ENCODE data around the gene DPM2.

The DPM2 gene

GRCh38 chr9:127924736-127925444 lies 12.8 kb downstream of the DPM2 start:
- ChIA-PET CTCF (interaction anchor here (0.8 to 6.7 kb wide), 3 partner anchors 18 to 190 kb away, joined by 3 to 52 read pairs (median 5); partner anchors contain the start of gene TOR2A), POLR2A (interaction anchor here (1.0 kb wide), 1 partner anchor 8 kb away, joined by 4 read pairs; the partner anchor contains the start of gene ST6GALNAC4)
- TF ChIP-seq CTCF (IDR thresholded peaks at IDR 0.05; ENCODE audit: control extremely low read depth, extremely low read depth, low read depth, missing control alignments): no peak
- DNase-seq (ENCODE audit: extremely low spot score): no peak

DNA sequence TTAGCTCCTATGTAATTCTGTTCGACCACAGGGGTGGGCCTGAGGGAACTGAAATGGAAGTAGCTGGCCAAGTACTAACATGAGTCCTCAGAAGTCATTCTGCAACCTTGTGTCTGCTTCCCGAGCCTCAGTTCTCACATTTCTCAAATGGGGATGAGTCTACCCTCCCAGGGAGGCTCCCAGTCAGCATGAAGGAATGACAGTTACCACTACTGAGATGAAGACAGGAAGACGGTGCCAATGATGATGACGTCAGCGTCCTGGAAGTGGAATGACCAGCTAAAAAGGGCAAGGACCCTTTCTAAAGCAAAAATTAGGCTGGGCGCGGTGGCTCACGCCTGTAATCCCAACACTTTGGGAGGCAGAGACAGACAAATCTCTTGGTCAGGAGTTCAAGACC lies 13.9 kb downstream of the DPM2 start:
- CTCF ChIA-PET: interaction anchor here (1.3 to 6.7 kb wide), 8 partner anchors 10 to 335 kb away, joined by 3 to 52 read pairs (median 11); partner anchors contain the start of genes CDK9 and TOR2A
- POLR2A ChIA-PET: no interaction called here

DNA sequence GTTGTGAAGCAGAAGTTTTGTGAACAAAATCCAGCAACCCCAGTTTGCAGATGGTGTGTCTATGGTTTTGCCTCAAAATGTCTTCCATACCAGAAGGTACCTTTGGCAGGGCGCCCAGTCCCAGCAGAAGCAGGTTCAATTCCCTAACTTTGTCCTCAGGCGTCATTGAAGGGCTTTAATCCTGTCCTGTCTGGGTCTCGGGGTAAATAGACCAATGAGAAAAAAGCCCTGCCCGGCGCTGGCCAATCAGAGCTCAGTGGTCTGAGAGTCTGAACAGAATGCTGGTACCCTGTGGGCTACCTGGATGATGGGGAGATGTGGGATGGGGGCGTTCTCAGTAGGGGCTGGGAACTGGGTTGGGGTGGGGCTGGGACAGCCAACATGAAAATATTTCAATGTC lies 14.6 kb downstream of the DPM2 start:
- DNase-seq (ENCODE audit: extremely low spot score): no peak
- CTCF ChIA-PET: interaction anchor here (1.3 to 6.7 kb wide), 14 partner anchors 7 to 334 kb away, joined by 3 to 52 read pairs (median 10); partner anchors contain the start of genes CDK9, PIP5KL1, PTRH1 and ST6GALNAC6
- TF ChIP-seq CTCF (IDR thresholded peaks at IDR 0.05; ENCODE audit: control extremely low read depth, extremely low read depth, low read depth, missing control alignments): no peak
- POLR2A ChIA-PET: interaction anchor here (0.6 kb wide), 2 partner anchors 8 to 32 kb away, joined by 3 to 4 read pairs; no protein-coding TSS in a partner anchor

More for the DNA sequence above, 13.9 kb downstream of the DPM2 start:
- DNase-seq (ENCODE audit: extremely low spot score): no peak
- no peak for TF ChIP-seq CTCF (IDR thresholded peaks at IDR 0.05; ENCODE audit: control extremely low read depth, extremely low read depth, low read depth, missing control alignments)

- ChIA-PET POLR2A (no interaction called here), CTCF (interaction anchor here (0.5 to 6.7 kb wide), 59 partner anchors 8 to 561 kb away, joined by 3 to 52 read pairs (median 4); partner anchors contain the start of genes AK1, ENG, PIP5KL1 and PTRH1)
- DNase-seq (ENCODE audit: extremely low spot score): peak; percentile 86
- peak; percentile 95 for TF ChIP-seq CTCF (IDR thresholded peaks at IDR 0.05; ENCODE audit: control extremely low read depth, extremely low read depth, low read depth, missing control alignments)
Observed at GRCh38 chr9:127921557-127922120, 16.0 kb downstream of the DPM2 start.

GRCh38 chr9:127920794-127921193 lies 16.9 kb downstream of the DPM2 start:
- no peak for TF ChIP-seq CTCF (IDR thresholded peaks at IDR 0.05; ENCODE audit: control extremely low read depth, extremely low read depth, low read depth, missing control alignments)
- CTCF ChIA-PET: interaction anchor here (0.5 to 6.7 kb wide), 53 partner anchors 8 to 560 kb away, joined by 3 to 52 read pairs (median 5); partner anchors contain the start of genes AK1, ENG, PIP5KL1 and PTRH1
- no peak for DNase-seq (ENCODE audit: extremely low spot score)
- POLR2A ChIA-PET: no interaction called here

GRCh38 chr9:127919253-127919815 lies 18.3 kb downstream of the DPM2 start:
- ChIA-PET CTCF (interaction anchor here (0.8 to 6.7 kb wide), 9 partner anchors 11 to 704 kb away, joined by 3 to 52 read pairs (median 5); partner anchors contain the start of genes PIP5KL1, ST6GALNAC6 and TOR2A), POLR2A (no interaction called here)
- no peak for DNase-seq (ENCODE audit: extremely low spot score)
- TF ChIP-seq CTCF (IDR thresholded peaks at IDR 0.05; ENCODE audit: control extremely low read depth, extremely low read depth, low read depth, missing control alignments): no peak
